BJ (cell line): ENCODE measurements around the gene FMN2. TPM values are rescaled to one million over a fixed set of nuclear protein-coding genes. Genes with fewer than 3 reads are reported as not detected.
A peak's percentile ranks its signal among the peaks of the same experiment; 100 is the strongest.
"Not testable (repeated sequence)": the region's sequence is repeated elsewhere in the genome, so short reads cannot be mapped to it uniquely, and the experiment has no call there.

Experiments used
- CTCF ChIA-PET: fragments of 350-600 bp; formaldehyde crosslinking; extraction: SDS; loops from one replicate; lab custom pipeline; 2021; ENCODE audit warnings: antibody characterized with exemption, inconsistent platforms; lab: Yijun Ruan, JAX
- POLR2A ChIA-PET: fragments of 300-600 bp; sonication (Branson Sonifier 250); formaldehyde crosslinking; extraction: SDS; loops from one replicate; lab custom pipeline; 2021; ENCODE audit warnings: antibody characterized with exemption; lab: Charles Lee
- DNase-seq: peaks from one replicate; pipeline ENCODE4 v3.0.0-alpha.2; 2011; ENCODE audit warnings: low read depth
- H3K27me3 ChIP-seq: 2 replicates; pipeline ENCODE4 v1.6.0; 2011; ENCODE audit warnings: low read length; ENCODE audit not compliant: control insufficient read depth, insufficient read depth
- H3K36me3 ChIP-seq: 2 replicates; pipeline ENCODE4 v1.5.1; 2011; ENCODE audit warnings: low read length; ENCODE audit not compliant: control insufficient read depth, insufficient read depth
- H3K4me3 ChIP-seq: 2 replicates; pipeline ENCODE4 v1.5.1; 2011; ENCODE audit warnings: low read depth, mild to moderate bottlenecking, control low read depth, low read length
- polyA plus RNA-seq: library from polyadenylated mRNA; depleted of rRNA; stranded (reverse); fragments of >200 nt; gene quantifications from 2 replicates; pipeline ENCODE4 v1.2.3, GENCODE V29; 2011
- TF ChIP-seq, protein P1 (sequence below): IDR thresholded peaks from 2 replicates; pipeline ENCODE4 v1.5.1; 2011; ENCODE audit warnings: low read depth, mild to moderate bottlenecking, control low read depth, inconsistent platforms, low read length, moderate library complexity; ENCODE audit not compliant: insufficient read depth

The FMN2 gene
- polyA plus RNA-seq, 1 experiment, result 14.6 TPM

DNA sequence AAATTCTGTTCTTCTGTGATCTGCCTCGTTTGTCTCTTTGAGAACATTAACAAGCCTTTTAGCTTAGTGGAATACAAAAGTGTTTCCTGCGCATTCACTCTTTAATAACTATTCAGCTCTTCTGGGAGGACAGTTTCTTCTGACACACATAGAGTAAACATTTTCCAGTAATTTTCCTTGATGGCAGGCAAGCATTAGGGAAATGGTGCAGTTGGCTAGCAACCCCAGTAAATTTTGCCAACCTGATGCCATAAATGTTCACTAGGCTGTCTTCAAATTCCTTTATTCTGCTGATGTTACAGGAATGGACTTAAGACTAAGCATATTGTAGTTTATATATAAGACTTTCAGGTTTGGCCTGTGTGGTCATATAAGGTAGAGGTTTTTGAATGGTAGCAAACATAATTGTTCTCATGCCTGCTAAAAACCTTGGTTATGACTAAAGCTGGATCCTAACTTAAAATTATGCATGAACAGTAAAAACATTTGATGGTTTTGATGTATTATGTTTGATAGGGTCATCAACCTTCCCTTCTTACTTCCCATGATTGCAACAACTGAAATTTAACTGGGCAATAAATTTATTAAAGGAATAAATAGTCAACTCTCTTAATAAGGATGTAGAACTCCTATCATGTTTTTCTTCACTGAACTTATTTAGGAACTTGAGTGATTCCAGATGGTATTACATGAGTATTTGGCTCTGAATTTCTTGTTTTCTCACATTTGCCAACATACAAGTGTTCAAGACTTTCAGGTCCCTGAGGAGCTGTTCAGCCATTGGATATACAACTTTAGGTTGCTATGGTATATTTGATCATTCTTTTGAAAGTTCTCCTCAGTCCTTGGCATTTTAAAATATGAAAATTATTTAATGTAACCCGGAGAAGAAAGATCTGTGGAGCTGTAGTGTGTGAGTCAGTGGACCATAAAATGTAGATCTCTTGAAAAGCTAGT is 223.4 kb downstream of the FMN2 start:
- TF ChIP-seq, protein P1, sequence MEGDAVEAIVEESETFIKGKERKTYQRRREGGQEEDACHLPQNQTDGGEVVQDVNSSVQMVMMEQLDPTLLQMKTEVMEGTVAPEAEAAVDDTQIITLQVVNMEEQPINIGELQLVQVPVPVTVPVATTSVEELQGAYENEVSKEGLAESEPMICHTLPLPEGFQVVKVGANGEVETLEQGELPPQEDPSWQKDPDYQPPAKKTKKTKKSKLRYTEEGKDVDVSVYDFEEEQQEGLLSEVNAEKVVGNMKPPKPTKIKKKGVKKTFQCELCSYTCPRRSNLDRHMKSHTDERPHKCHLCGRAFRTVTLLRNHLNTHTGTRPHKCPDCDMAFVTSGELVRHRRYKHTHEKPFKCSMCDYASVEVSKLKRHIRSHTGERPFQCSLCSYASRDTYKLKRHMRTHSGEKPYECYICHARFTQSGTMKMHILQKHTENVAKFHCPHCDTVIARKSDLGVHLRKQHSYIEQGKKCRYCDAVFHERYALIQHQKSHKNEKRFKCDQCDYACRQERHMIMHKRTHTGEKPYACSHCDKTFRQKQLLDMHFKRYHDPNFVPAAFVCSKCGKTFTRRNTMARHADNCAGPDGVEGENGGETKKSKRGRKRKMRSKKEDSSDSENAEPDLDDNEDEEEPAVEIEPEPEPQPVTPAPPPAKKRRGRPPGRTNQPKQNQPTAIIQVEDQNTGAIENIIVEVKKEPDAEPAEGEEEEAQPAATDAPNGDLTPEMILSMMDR, result no peak
- ChIA-PET POLR2A (interaction anchor here (0.5 kb wide), 1 partner anchor 129 kb away, joined by 7 read pairs; no protein-coding TSS in a partner anchor), CTCF (interaction anchor here (1.9 kb wide), 1 partner anchor 287 kb away, joined by 4 read pairs; no protein-coding TSS in a partner anchor)
- Histone ChIP-seq H3K27me3 (no peaks in the 10 kb centered on the region), H3K4me3 (no peak overlapping the region), H3K36me3 (no peaks in the 10 kb centered on the region)
- peak; percentile 47 for DNase-seq

DNA sequence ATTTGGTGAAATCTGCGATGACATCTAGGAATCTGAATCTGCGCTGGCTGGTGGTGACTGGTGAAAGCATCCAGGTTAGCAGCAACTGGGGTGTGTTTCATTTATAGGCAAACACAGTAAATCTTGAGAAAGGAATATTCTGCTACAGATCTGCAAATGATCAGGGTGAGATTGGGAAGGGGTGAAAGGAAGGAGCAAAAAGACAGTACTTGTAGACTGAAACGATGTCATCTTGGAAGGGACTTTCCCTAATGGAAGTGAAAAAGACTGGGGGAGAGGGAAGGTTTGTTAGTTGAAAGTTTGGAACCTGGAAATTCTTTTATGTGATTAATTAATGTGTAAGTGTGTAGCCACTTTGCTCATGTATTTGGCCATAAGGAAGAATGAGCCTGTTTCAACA is 228.3 kb downstream of the FMN2 start:
- Histone ChIP-seq H3K4me3 (no peak overlapping the region), H3K36me3 (no peaks in the 10 kb centered on the region), H3K27me3 (no peaks in the 10 kb centered on the region)
- no peak for DNase-seq
- ChIA-PET POLR2A (no interaction called here), CTCF (no interaction called here)
- TF ChIP-seq, protein P1, result no peak

DNA sequence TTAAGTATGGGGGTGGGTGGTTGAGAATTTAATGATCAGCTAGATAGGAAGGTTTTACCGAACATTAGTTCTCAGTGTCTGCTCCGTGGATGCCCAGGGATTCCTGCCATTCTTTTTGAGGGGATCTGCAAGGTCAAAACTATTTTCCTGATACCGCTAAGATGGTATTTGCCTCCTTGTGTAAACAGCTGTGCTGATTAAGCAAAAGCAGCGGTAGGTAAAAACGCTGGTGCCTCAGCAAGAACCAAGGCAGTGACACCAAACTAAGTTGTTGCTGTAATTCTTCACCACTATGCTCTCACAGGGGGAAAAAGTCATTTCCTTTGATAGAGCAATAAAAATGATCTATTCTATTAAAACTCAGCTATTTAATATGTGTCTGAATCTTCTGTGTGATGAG is 229.0 kb downstream of the FMN2 start:
- Histone ChIP-seq H3K27me3 (no peaks in the 10 kb centered on the region), H3K4me3 (no peak overlapping the region), H3K36me3 (no peaks in the 10 kb centered on the region)
- ChIA-PET CTCF (interaction anchor here (1.4 kb wide), 1 partner anchor 10 kb away, joined by 3 read pairs; no protein-coding TSS in a partner anchor), POLR2A (no interaction called here)
- TF ChIP-seq, protein P1, result no peak
- no peak for DNase-seq

DNA sequence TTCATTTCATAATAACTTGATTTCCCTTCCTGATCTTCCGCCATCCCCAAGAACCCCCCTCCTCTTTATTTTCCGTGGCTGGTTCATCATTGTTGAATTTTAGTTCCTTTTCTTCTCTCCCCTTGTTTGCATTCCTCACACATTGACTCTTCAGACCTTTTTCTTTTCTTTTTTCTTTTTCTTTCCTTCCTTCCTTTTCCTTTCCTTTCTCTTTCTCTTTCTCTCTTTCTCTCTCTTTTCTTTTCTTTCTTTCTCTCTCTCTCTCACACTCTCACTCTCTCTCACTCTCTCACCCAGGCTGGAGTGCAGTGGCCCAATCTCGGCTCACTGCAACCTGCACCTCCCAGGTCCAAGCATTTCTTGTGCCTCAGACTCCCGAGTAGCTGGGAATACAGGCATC is 231.3 kb downstream of the FMN2 start:
- Histone ChIP-seq H3K27me3 (no peaks in the 10 kb centered on the region), H3K36me3 (no peaks in the 10 kb centered on the region), H3K4me3 (no peak overlapping the region)
- ChIA-PET CTCF (no interaction called here), POLR2A (no interaction called here)
- no peak for DNase-seq
- TF ChIP-seq, protein P1, result no peak

DNA sequence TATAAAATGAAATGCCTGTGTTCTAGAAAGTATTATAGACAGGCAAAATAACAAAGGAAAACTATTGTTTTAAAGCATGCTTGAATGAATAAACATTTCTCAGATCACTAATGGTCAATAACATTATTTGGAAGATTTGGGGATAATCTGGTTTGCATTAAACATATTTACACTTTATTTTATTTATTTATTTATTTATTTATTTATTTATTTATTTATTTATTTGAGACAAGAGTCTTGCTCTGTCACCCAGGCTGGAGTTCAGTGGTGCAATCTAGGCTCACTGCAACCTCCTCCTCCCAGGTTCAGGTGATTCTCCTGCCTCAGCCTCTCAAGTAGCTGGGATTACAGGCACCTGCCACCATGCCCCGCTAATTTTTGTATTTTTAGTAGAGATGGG is 236.7 kb downstream of the FMN2 start:
- DNase-seq, POLR2A ChIA-PET, CTCF ChIA-PET, H3K27me3 ChIP-seq, H3K36me3 ChIP-seq, H3K4me3 ChIP-seq: not testable (repeated sequence)
